ENCODE data around the gene EIF3M. TPM values are rescaled to one million over a fixed set of nuclear protein-coding genes. Genes with fewer than 3 reads are reported as not detected.

Gene EIF3M
- total and polyA plus RNA-seq, 2 of the 8 experiments (the other 6 are each of a cell fraction or from before 2014, with no cell fraction given), result 302 to 444 TPM

GRCh38 chr11:32555091-32555490 is 28.5 kb upstream of the EIF3M start (continued):
- TF ChIP-seq KDM5A (IDR thresholded peaks at IDR 0.05; ENCODE audit: low read length) (no peak), BRCA1 (IDR thresholded peaks at IDR 0.05; ENCODE audit: low read depth, low read length) (no peak), RNF2 (IDR thresholded peaks at IDR 0.05; ENCODE audit: borderline replicate concordance, low read depth, low read length, missing control alignments, poor library complexity, severe bottlenecking) (no peak), KDM1A (IDR thresholded peaks at IDR 0.05; ENCODE audit: borderline replicate concordance, low read length) (no peak), BACH1 (IDR thresholded peaks at IDR 0.05; ENCODE audit: low read length) (no peak), MAX (IDR thresholded peaks at IDR 0.05) (no peak)

Data from H1 (cell line).